ENCODE results near the gene PRPSAP1.

The PRPSAP1 gene

DNA sequence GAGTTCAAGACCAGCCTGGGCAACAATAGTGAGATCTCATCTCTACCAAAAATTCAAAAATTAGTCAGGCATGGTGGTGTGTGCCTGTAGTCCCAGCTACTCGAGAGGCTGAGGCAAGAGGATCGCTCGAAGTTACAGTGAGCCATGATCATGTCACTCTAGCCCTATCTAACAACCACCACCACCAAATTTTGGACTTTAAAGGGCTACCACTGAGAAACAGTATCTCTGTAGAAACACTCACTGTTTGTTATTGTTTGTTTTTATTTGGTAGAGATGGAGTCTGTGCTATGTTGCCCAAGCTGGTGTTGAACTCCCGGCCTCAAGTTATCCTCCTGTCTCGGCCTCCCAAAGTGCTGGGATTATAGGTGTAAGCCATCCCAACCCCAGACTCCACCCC lies 89.8 kb downstream of the PRPSAP1 start:
- no peak for DNase-seq

DNA sequence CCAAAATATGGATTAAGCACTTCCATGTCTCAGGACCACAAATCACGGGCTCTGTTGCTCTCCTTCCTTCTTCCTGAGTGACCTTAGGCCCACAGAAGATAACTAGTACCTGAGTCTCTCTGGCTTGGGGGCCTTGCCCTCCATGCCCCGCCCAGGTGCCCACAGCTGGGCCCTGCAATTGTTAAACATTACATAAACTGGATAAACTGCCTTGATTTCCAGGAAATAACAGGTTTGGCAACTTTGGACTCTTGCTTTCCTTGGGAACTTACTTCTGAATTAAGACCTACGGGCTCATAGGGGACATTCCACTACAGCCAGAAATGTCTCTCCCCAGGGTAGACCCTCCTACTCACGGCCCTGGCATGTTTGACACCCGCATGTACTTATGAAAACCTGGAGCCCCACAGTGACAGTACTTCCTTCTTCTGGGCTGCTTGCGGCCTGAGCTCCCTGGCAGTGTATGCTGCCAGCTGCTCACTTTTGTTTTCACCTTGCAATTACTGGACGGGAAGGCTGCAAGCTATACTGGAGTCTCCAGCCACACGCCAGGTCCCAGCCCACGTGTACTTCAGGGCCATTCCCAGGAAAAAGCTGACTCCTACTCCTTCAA lies 90.9 kb downstream of the PRPSAP1 start:
- peak; percentile 58 for DNase-seq

DNA sequence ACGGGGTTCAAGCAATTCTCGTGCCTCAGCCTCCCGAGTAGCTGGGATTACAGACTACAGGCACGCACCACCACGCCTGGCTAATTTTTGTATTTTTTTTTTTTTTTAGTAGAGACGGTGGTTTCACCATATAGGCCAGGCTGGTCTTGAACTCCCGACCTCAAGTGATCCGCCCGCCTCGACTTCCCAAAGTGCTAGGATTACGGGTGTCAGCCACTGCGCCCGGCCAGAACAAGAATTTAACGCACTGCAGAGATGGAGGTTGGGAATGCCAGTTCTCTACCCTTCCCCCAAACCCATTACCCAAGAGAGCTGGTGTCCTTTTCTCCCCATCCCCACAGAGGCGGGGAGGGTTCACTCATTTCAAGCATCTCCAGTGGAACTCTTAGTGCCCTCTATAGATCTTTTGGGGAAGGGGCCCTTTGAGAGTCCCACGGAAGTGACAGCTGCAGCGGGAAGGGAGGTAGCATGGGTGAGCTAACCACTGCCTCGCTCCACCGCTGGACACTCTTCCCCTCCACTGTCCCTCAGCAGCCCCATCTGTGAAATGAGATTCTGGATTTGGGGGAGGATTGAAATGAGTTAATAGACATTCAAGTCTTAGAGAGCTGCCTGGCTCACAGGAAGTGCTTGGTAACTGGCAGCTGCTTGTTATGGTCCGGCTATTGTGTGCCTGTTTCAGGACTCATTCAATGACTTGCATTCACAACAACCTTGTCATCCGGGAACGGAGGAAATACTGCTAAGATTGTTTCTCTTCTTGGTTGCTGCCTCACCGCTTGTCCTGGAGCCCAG lies 92.1 kb downstream of the PRPSAP1 start:
- DNase-seq, result peak; percentile 58

DNA sequence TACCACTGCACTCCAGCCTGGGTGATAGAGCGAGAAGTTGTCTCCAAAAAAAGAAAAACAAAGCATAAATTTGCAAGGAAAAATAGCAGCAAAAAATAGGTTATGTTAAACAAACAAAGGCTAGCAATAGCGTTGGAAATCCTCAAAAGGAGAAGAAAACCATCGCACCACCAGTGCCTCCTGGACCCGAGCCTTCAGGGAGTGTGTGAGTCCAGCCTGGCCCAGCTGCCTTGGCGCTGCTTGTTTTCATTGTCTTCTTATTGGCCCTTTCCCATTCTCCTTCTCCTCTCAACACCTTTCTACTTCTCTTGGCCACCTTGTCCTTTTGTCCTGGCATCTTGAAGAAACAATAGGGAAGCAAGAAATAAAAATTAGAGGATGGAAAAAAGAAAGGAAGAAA lies 93.0 kb downstream of the PRPSAP1 start:
- no peak for DNase-seq

DNA sequence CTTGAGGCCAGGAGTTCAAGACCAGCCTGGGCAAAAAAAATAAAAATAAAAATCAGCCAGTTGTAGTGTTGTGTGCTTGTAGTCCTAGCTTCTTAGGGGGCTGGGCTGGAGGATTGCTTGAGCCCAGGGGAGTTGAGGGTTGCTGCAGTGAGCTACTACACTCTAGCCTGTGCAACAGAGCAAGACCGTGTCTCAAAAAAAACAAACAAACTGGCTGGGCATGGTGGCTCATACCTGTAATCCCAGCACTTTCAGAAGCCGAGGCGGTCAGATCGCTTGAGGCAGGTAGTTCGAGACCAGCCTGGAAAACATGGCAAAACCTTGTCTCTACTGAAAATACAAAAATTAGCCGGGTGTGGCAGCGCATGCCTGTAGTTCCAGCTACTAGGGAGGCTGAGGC lies 93.5 kb downstream of the PRPSAP1 start:
- DNase-seq, result no peak
